Measurements from ENCODE around the gene PDE3A. TPM values are rescaled to one million over a fixed set of nuclear protein-coding genes. Genes with fewer than 3 reads are reported as not detected.

The PDE3A gene
- total RNA-seq, 1 donor from 2014 or later: 1.3 TPM

GRCh38 chr12:20567413-20567812, 199.1 kb downstream of the PDE3A start:
- no peak overlapping the region for H3K4me3 Mint-ChIP-seq (ENCODE audit: unreplicated experiment)

GRCh38 chr12:20572451-20572850, 204.1 kb downstream of the PDE3A start:
- DNase-seq: no peak
- no peaks in the 10 kb centered on the region for H3K9me3 Mint-ChIP-seq (ENCODE audit: unreplicated experiment)
- no peak for TF ChIP-seq CTCF (IDR thresholded peaks at IDR 0.05; ENCODE audit: partially characterized antibody, unreplicated experiment)
- H3K4me3 Mint-ChIP-seq (ENCODE audit: unreplicated experiment): no peak overlapping the region
- H3K27ac Mint-ChIP-seq (ENCODE audit: unreplicated experiment): no peak overlapping the region
- H3K4me1 Mint-ChIP-seq (ENCODE audit: low read depth, unreplicated experiment): no peaks in the 10 kb centered on the region
- H3K36me3 Mint-ChIP-seq (ENCODE audit: unreplicated experiment): peaks cover 3% of the 10 kb centered on the region
- no peaks in the 10 kb centered on the region for H3K27me3 Mint-ChIP-seq (ENCODE audit: unreplicated experiment)

More at GRCh38 chr12:20567413-20567812, 199.1 kb downstream of the PDE3A start:
- Mint-ChIP-seq H3K27ac (ENCODE audit: unreplicated experiment) (no peak overlapping the region), H3K36me3 (ENCODE audit: unreplicated experiment) (no peaks in the 10 kb centered on the region), H3K27me3 (ENCODE audit: unreplicated experiment) (peaks cover 2% of the 10 kb centered on the region), H3K4me1 (ENCODE audit: low read depth, unreplicated experiment) (no peaks in the 10 kb centered on the region), H3K9me3 (ENCODE audit: unreplicated experiment) (no peaks in the 10 kb centered on the region)
- no peak for TF ChIP-seq CTCF (IDR thresholded peaks at IDR 0.05; ENCODE audit: partially characterized antibody, unreplicated experiment)
- DNase-seq: no peak

- Mint-ChIP-seq H3K36me3 (ENCODE audit: unreplicated experiment) (peaks cover 3% of the 10 kb centered on the region), H3K4me1 (ENCODE audit: low read depth, unreplicated experiment) (peaks cover 22% of the 10 kb centered on the region), H3K27ac (ENCODE audit: unreplicated experiment) (no peak overlapping the region), H3K27me3 (ENCODE audit: unreplicated experiment) (no peaks in the 10 kb centered on the region), H3K4me3 (ENCODE audit: unreplicated experiment) (no peak overlapping the region), H3K9me3 (ENCODE audit: unreplicated experiment) (no peaks in the 10 kb centered on the region)
- no peak for TF ChIP-seq CTCF (IDR thresholded peaks at IDR 0.05; ENCODE audit: partially characterized antibody, unreplicated experiment)
- no peak for DNase-seq
These were observed 208.2 kb downstream of the PDE3A start for GRCh38 chr12:20576528-20576927.

GRCh38 chr12:20577054-20577453, 208.7 kb downstream of the PDE3A start:
- no peaks in the 10 kb centered on the region for H3K9me3 Mint-ChIP-seq (ENCODE audit: unreplicated experiment)
- TF ChIP-seq CTCF (IDR thresholded peaks at IDR 0.05; ENCODE audit: partially characterized antibody, unreplicated experiment): no peak

GRCh38 chr12:20578142-20578541, 209.8 kb downstream of the PDE3A start:
- peaks cover 22% of the 10 kb centered on the region for H3K4me1 Mint-ChIP-seq (ENCODE audit: low read depth, unreplicated experiment)
- H3K27me3 Mint-ChIP-seq (ENCODE audit: unreplicated experiment): no peaks in the 10 kb centered on the region
- H3K9me3 Mint-ChIP-seq (ENCODE audit: unreplicated experiment): no peaks in the 10 kb centered on the region
- peaks cover 3% of the 10 kb centered on the region for H3K36me3 Mint-ChIP-seq (ENCODE audit: unreplicated experiment)
- no peak overlapping the region for H3K4me3 Mint-ChIP-seq (ENCODE audit: unreplicated experiment)
- TF ChIP-seq CTCF (IDR thresholded peaks at IDR 0.05; ENCODE audit: partially characterized antibody, unreplicated experiment): no peak
- DNase-seq: no peak
- H3K27ac Mint-ChIP-seq (ENCODE audit: unreplicated experiment): no peak overlapping the region

More at GRCh38 chr12:20577054-20577453, 208.7 kb downstream of the PDE3A start:
- peaks cover 22% of the 10 kb centered on the region for H3K4me1 Mint-ChIP-seq (ENCODE audit: low read depth, unreplicated experiment)
- DNase-seq: no peak
- H3K27ac Mint-ChIP-seq (ENCODE audit: unreplicated experiment): no peak overlapping the region
- no peaks in the 10 kb centered on the region for H3K27me3 Mint-ChIP-seq (ENCODE audit: unreplicated experiment)
- H3K36me3 Mint-ChIP-seq (ENCODE audit: unreplicated experiment): peaks cover 3% of the 10 kb centered on the region
- no peak overlapping the region for H3K4me3 Mint-ChIP-seq (ENCODE audit: unreplicated experiment)

Data from glutamatergic neuron (in vitro differentiated cells).